Pancreas (tissue), 10 donors: ENCODE data around the gene ANAPC1. TPM values are rescaled to one million over a fixed set of nuclear protein-coding genes. Genes with fewer than 3 reads are reported as not detected.
"Not testable (repeated sequence)": the region's sequence is repeated elsewhere in the genome, so short reads cannot be mapped to it uniquely, and the experiment has no call there.

Source experiments
- ATAC-seq, 4 donors: fragments of 200-7000 bp; cut with Tn5 transposase; one replicate each; pipeline versions ENCODE4 v1.8.0 to v1.9.1; 2020; ENCODE audit warnings: mild to moderate bottlenecking in 4 of 4, moderate library complexity in 4 of 4
- DNase-seq, 6 donors: peaks; one replicate each; pipeline ENCODE4 v3.0.0-alpha.2; 2020
- FAIRE-seq: peaks from 2 replicates; lab custom pipeline; 2012; peaks lifted over from hg19 to GRCh38; lab: Jason Lieb, UNC
- H3K27ac ChIP-seq, 4 donors: fragments of 200-600 bp; sonication (generic); 1 replicate in 3 of 4; 2 replicates in 1 of 4; pipeline versions ENCODE4 v1.5.0 to v1.8.0; 2020
- H3K27me3 ChIP-seq, 4 donors: fragments of 200-600 bp; one replicate each; pipeline ENCODE4 v1.8.0; 2021
- H3K36me3 ChIP-seq, 3 donors: fragments of 200-600 bp; sonication (generic) in 1 of 3; one replicate each; pipeline versions ENCODE4 v1.5.0 to v1.8.0; 2020 to 2021
- H3K4me1 ChIP-seq, 3 donors: fragments of 200-600 bp; one replicate each; pipeline ENCODE4 v1.8.0; 2021
- H3K4me3 ChIP-seq, 4 donors: fragments of 200-600 bp; sonication (generic) in 2 of 4; one replicate each; pipeline versions ENCODE4 v1.5.0 to v1.8.0; 2020 to 2021
- H3K9me3 ChIP-seq, 4 donors: fragments of 200-600 bp; one replicate each; pipeline ENCODE4 v1.8.0; 2021
- CTCF ChIP-seq, 4 donors: fragments of 200-600 bp; sonication (generic) in 3 of 4; IDR thresholded peaks; one replicate each; pipeline versions ENCODE4 v1.5.0 to v1.8.0; 2021; ENCODE audit warnings: antibody characterized with exemption in 4 of 4
- WGBS, 2 donors: extraction: QIAGEN DNeasy Blood & Tissue Kit; methylation state at CpG; one replicate each; pipeline ENCODE4 v1.1.7; 2013; 5-methylcytosine and 5-hydroxymethylcytosine counted together
- intact Hi-C, 3 donors: fragments of 100-400 bp; cut with DNase I; formaldehyde crosslinking; loops; one replicate each; pipeline versions ENCODE4 v1.11.1 to v1.14.2; 2022
- polyA plus RNA-seq, 2 donors: library from polyadenylated mRNA; stranded (reverse); fragments of 200-250 nt; gene quantifications; one replicate each; pipeline ENCODE4 v1.2.3, GENCODE V29; 2013
- total RNA-seq, 6 donors: library from RNA; stranded (reverse); fragmentation: NEBNext Ultra II Directional in 4 of 6; extraction: Animal tissue kit (Norgen Biotek cat#: 25700) in 4 of 6; gene quantifications; one replicate each; pipeline versions ENCODE4 v1.2.1 to v1.2.4, GENCODE V29; 2021 to 2023
- donor health status: healthy with polysubstance abuse.
- donor health status: DM: no; HTN: no; CAD: no; lungs with moderate emphysema.
- donor health status: DM: no; HTN: no; CAD: no.
- donor health status: control.
- donor health status: control.
- donor health status: Bipolar disorder and iron deficiency.
- donor health status: DM: yes; HTN: yes; CAD: no.
- donor health status: DM: no; HTN: no; CAD: no.
- donor health status: DM: no; HTN: no; CAD: no.
- donor health status: DM: yes; HTN: yes; CAD: no.

The ANAPC1 gene
- total and polyA plus RNA-seq, 8 donors: 5.7 to 22.4 (median 13.9) TPM

GRCh38 chr2:111896024-111896423 lies 12.0 kb upstream of the ANAPC1 start:
- intact Hi-C loops: loop anchor here in 2 of 3 donors (5.0 to 10.0 kb wide), 2 partner anchors 149 to 156 kb away; no protein-coding TSS in a partner anchor
- no peak for TF ChIP-seq CTCF (IDR thresholded peaks at IDR 0.05)
- ATAC-seq: no peak
- Histone ChIP-seq H3K27me3 (no peaks in the 10 kb centered on the region), H3K27ac (no peak overlapping the region), H3K36me3 (no peaks in the 10 kb centered on the region), H3K9me3 (no peaks in the 10 kb centered on the region), H3K4me3 (no peak overlapping the region), H3K4me1 (peaks cover 0 to 4% (median 3%) of the 10 kb centered on the region in 3 donors)
- WGBS, 2 donors: 36 to 42% methylated on average over 3 of the region's 3 CpGs
- no peak for FAIRE-seq
- DNase-seq: no peak

- FAIRE-seq: no peak
- peak in 2 of 6 donors; percentile 24 to 59 for DNase-seq
- Histone ChIP-seq H3K36me3 (peaks cover 0 to 7% (median 0%) of the 10 kb centered on the region in 3 donors), H3K4me1 (peaks cover 0 to 7% (median 5%) of the 10 kb centered on the region in 3 donors), H3K27ac (peak overlapping the region; percentile 81 to 88 (median 86)), H3K27me3 (no peaks in the 10 kb centered on the region), H3K9me3 (no peaks in the 10 kb centered on the region), H3K4me3 (peak overlapping the region; percentile 94 to 99 (median 97))
- TF ChIP-seq CTCF (IDR thresholded peaks at IDR 0.05): no peak
- peak; percentile 33 to 49 (median 40) for ATAC-seq
- WGBS, 2 donors: 5 to 7% methylated on average over 11 of the region's 11 CpGs
- intact Hi-C loops: no loop called here
These were observed 585 bp upstream of the ANAPC1 start for GRCh38 chr2:111884592-111884964.

DNA sequence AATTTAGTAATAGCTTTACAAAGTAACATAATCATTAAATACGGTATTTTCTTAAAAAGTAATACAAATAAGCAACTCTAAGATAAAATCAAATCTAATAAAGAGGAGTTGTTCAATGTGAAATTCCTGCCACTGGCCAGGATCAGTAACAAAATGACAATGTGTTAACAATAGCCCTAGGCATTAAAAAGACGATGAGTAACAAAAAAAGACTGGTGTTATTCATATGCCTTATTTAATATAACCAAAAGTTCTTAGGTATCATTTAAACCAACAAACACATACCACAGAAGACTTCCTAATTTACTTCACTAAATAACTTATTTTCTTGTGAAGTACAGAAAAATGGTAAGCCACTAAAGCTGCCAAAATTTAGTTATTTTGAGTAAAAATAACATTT lies 11.2 kb downstream of the ANAPC1 start:
- H3K27me3 ChIP-seq, H3K36me3 ChIP-seq, DNase-seq, H3K27ac ChIP-seq, H3K4me1 ChIP-seq, intact Hi-C loops, H3K4me3 ChIP-seq, H3K9me3 ChIP-seq, ATAC-seq: not testable (repeated sequence)
- peak; percentile 86 for FAIRE-seq
- 96 to 98% methylated on average over 2 of the region's 2 CpGs for WGBS, 2 donors

DNA sequence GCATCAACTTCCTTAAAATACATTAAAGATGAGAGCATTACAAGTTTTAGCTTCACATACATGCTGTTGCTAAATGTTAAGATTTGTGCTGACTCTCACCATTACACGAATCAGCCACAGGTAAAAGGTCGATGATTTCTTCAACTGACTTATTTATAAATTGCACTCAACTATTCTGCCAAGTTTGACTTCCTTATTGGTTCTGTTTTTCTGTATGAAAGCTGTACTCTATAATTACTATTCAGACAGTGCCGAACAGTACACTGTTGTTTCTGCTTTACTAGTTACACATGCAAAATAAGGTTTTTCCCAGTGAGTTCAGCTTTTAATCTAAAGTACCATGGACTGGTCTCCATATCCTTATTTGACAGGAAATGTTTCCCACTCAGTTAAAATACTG lies 18.9 kb downstream of the ANAPC1 start:
- H3K9me3 ChIP-seq, FAIRE-seq, H3K36me3 ChIP-seq, H3K4me1 ChIP-seq, H3K27ac ChIP-seq, H3K27me3 ChIP-seq, intact Hi-C loops, DNase-seq, H3K4me3 ChIP-seq: not testable (repeated sequence)
- whole genome bisulfite sequencing, 2 donors: 30 to 47% methylated on average over 2 of the region's 3 CpGs
- peak in 2 of 4 donors; percentile 35 to 72 for ATAC-seq

DNA sequence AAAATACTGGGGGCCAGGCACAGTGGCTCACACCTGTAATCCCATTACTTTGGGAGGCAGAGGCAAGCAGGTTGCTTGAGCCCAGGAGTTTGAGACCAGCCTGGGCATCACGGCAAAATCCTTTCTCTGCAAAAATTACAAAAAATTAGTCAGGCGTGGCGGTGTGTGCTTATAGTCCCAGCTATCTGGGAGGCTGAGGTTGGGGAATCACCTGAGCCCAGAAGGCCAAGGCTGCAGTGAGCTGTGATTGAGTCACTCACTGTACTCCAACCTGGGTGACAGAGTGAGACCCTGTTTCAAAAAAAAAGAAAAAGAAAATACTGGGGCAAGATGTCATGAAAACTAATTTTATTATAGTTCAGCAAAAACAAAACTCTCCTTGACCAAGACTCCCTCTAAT lies 24.0 kb downstream of the ANAPC1 start:
- H3K27me3 ChIP-seq, H3K27ac ChIP-seq, DNase-seq, H3K4me3 ChIP-seq, ATAC-seq, H3K36me3 ChIP-seq, FAIRE-seq, intact Hi-C loops, H3K9me3 ChIP-seq, H3K4me1 ChIP-seq: not testable (repeated sequence)
- WGBS, 2 donors: 30 to 76% methylated on average over 3 of the region's 3 CpGs

- intact Hi-C loops, DNase-seq, H3K27ac ChIP-seq, H3K36me3 ChIP-seq, H3K27me3 ChIP-seq, FAIRE-seq, ATAC-seq, H3K9me3 ChIP-seq, H3K4me3 ChIP-seq, H3K4me1 ChIP-seq: not testable (repeated sequence)
- WGBS, 2 donors: 91% methylated on average over 3 of the region's 3 CpGs
These were observed 31.4 kb downstream of the ANAPC1 start for GRCh38 chr2:111852544-111852943.

GRCh38 chr2:111850646-111851045 lies 33.3 kb downstream of the ANAPC1 start:
- WGBS, 2 donors: 5% methylated on average over 4 of the region's 4 CpGs
- DNase-seq: peak in 3 of 6 donors; percentile 7 to 52 (median 18)
- H3K9me3 ChIP-seq, intact Hi-C loops, H3K4me1 ChIP-seq, H3K27me3 ChIP-seq, H3K4me3 ChIP-seq, H3K36me3 ChIP-seq, H3K27ac ChIP-seq: not testable (repeated sequence)
- ATAC-seq: peak; percentile 68 to 85 (median 80)
- FAIRE-seq: peak; percentile 70
- peak in 2 of 4 donors; percentile 31 to 34 for TF ChIP-seq CTCF (IDR thresholded peaks at IDR 0.05)

DNA sequence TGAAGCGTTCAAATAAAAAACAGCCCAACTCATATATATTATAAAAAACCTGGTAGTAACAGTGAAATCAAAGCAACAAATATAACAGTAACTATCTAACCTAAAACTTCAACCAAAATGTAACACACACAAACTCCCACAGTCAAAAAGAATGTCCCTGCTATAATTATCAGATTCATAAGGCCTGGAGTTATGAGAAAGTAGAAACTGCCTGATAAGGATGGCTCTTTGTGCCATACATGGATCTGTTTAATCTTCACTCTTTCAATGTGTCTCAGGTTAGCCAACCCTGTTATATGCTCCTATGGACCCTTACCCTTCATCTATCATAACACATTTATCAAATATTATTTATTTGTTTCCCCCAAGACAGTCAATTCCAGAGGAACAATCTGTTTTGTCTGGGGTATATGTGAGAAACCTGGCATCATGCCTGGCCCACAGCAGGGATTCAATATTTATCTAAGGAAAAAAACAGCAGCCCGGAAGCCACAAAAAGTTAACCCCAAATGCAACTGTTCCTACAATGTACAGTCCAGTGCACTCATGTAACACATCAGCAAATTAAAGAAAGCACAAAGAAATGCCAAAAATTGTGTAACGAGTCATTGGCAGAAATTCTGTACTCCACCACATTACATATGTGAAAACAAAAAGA lies 44.2 kb downstream of the ANAPC1 start:
- H3K4me1 ChIP-seq, H3K4me3 ChIP-seq, H3K9me3 ChIP-seq, intact Hi-C loops, H3K36me3 ChIP-seq, H3K27me3 ChIP-seq: not testable (repeated sequence)
- 37 to 38% methylated on average over 2 to 3 of the region's 3 CpGs for WGBS, 2 donors
- peak; percentile 89 for FAIRE-seq
- peak in 4 of 6 donors; percentile 6 to 24 (median 18) for DNase-seq
- H3K27ac ChIP-seq: peak overlapping the region in 2 of 4 donors; percentile 19 to 28
- ATAC-seq: peak; percentile 74 to 90 (median 88)

- ATAC-seq: peak in 1 of 4 donors; percentile 22
- intact Hi-C loops, H3K4me3 ChIP-seq, FAIRE-seq, DNase-seq, H3K4me1 ChIP-seq, H3K36me3 ChIP-seq, H3K27me3 ChIP-seq, H3K9me3 ChIP-seq: not testable (repeated sequence)
- WGBS, 2 donors: 40 to 55% methylated on average over 1 of the region's 1 CpG
- H3K27ac ChIP-seq: peak overlapping the region in 2 of 4 donors; percentile 19 to 28
These were observed 45.0 kb downstream of the ANAPC1 start for GRCh38 chr2:111838992-111839391.
